Measurements from ENCODE around the gene ARFGAP1. TPM values are rescaled to one million over a fixed set of nuclear protein-coding genes. Genes with fewer than 3 reads are reported as not detected.
A peak's percentile ranks its signal among the peaks of the same experiment; 100 is the strongest.

ARFGAP1 gene
- total RNA-seq, 1 donor from 2014 or later: 94.9 TPM

DNA sequence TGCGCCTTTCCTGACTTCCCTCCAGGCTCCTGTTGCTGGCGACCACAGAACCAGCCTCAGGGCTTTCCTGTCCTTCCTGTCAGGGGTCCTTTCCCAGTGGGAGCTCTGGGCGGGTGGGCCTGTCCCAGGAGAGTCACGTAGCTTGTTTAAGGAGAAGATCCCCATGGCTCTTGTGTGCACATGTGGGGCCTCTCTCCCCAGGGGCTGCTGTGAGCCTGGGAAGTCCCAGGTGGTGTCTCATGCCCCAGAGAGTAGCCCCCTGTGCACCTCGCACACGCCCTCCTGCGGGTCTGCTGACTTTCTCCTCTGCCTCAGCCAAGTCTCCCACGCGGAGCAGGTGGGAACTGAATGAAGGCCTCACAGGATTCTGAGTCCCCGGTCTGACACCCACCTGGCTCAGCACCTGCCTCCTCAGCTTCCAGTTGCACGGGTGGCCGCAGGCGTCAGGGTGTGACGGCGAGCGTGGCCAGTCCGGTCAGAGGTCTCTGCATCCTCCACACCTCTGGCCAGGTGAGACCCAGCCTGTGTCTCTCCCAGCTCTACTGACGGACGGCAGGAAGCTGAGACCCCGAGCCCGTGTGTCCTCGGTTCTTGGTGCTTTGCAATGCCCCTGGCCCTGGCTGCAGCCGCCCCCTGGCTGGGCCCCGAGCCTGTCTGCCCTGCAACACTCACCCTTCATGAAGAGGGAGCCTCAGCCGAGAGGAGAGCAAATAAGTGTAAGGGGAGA is 12.7 kb upstream of the ARFGAP1 start:
- DNase-seq (ENCODE audit: low spot score): no peak

DNA sequence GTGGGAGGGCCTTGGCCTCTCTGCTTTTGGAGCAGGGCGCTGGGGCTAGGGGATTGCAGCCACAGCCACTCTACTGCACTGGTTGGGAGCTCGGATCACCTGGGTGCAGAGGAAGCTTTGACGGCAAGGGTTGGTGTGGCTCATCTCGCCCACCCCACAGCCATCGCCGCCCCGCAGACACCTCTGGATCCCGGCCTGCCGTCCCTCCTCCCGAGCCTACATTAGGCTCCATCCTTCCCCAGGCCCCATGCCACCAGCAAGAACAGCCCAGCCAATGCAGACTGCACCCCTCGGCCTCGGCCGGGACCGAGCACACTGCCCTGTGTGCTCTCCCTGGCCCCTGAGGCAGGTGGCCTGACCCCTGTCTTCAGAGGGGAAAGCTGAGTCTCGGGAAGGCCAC is 12.1 kb upstream of the ARFGAP1 start:
- DNase-seq (ENCODE audit: low spot score): no peak

DNA sequence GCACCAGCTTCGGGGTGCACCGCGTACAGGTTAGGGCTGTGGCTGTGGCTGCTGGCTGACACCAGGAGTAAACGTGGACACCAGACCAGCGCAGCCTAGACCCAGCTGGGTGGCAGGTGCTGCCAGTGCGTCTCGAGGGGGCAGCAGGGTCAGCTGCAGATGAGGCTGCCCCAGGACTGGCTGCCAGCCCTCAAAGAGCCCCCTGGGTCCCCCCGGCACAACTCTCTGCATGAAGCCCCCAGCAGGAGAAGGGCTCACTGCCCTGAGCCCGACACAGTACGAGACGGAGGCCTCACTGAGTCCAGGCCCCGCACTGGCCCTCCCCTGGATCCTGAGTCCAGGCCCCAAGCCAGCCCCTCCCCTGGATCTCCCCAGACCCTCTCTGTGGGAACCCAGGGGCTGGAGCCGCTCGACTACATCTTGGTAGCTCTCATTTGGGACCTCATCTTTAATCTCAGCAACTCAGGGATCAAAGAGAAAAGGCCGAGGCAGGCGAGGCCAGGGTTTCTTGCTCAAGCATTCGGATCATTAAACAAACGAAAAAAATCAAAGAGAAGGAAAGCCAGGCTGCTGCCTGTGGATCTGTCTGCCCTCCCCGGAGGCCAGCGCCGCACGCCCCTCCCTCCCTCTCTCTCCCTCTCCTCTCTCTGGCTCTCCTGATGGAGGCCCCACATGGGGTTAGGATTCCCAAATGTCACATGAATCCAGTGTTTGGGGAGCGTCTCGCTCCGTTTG is 11.4 kb upstream of the ARFGAP1 start:
- peak; percentile 95 for DNase-seq (ENCODE audit: low spot score)

DNA sequence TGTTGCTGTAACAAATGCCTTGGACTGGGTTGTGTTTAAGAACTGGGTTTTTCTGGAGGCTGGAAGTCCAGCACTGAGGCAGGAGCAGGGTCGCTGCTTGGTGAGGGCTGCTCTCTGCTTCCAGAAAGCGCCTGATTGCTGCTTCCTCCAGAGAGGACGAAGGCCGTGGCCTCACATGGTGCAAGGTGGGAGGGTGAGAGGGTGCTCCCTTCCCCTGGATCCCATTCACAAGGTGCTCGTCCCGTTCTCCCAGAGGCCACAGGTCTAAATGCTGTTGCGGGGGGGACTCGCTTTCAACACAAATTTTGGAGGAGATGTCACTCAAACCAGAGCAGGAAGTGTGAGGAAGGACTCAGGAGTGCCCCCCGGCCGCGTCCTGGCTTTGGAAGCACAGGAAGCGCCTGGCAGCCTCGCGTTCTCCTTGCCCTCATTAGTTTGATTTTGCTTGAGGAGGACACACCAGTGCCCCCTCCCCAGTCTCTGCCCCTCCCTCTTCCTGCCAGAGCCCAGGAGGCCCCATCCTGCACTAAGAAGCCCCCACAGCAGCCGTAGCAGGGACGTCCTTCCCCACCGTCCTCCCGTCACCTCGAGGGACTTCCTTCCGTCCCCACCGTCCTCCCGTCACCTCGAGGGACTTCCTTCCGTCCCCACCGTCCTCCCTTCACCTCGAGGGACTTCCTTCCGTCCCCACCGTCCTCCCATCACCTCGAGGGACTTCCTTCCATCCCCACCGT is 10.7 kb upstream of the ARFGAP1 start:
- DNase-seq (ENCODE audit: low spot score): no peak

DNA sequence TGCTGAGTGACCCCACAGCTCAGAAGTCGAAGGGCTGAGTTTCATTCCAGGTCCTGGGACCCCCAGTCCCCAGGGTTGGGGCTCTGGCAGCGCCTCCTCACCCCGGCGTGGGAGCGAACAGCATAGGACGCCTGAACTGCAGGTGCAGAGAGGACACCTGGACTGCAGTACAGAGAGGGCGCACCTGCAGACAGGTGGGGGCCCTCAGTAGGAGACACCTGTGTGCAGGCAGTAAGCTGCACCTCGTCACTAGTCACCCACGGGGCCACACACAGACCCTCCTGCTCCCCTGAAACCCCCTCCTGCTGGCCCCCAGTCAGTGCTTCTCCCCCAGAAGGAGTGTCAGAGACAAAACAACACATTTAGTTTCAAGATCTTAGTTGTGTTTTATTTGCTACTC is 9.8 kb upstream of the ARFGAP1 start:
- DNase-seq (ENCODE audit: low spot score): no peak

DNA sequence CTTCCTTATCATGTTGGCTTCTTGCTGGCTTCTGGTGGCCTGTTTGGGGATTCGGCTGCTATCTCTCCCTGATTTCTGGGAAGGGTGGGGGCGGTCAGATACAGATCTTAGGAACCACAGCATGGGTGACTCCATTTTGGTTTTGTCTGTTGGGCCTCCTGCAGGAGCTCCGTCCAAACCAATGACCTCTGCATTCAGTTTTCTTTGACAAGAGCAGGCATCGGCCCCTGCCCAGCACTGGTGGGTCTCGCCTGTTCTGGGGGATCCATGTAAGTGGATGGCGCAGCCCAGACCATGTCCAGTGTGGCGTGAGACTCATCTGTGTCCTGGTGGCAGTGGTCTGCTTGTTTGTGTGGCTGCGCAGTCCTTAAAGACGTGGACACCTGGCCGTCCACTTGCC is 8.6 kb upstream of the ARFGAP1 start:
- DNase-seq (ENCODE audit: low spot score): no peak

DNA sequence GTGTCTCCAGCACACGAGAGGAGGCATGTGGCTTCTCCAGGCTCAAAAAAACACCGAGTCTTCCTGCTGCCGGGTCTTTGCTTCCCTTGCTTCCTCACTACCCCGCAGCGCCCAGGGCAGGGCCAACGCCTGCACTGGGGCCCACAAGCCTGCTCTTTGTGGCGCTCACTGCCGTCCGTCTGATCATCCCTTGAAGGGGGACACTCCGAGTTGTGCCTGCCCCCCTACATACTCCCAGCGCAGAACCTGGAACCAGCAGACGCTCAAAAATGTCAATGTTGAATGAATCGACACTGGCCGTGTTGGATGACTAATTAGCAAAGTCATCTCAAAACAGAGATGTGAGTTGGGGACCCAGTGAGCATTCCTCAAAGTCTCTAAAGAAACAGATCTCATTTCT is 8.1 kb upstream of the ARFGAP1 start:
- peak; percentile 55 for DNase-seq (ENCODE audit: low spot score)

DNA sequence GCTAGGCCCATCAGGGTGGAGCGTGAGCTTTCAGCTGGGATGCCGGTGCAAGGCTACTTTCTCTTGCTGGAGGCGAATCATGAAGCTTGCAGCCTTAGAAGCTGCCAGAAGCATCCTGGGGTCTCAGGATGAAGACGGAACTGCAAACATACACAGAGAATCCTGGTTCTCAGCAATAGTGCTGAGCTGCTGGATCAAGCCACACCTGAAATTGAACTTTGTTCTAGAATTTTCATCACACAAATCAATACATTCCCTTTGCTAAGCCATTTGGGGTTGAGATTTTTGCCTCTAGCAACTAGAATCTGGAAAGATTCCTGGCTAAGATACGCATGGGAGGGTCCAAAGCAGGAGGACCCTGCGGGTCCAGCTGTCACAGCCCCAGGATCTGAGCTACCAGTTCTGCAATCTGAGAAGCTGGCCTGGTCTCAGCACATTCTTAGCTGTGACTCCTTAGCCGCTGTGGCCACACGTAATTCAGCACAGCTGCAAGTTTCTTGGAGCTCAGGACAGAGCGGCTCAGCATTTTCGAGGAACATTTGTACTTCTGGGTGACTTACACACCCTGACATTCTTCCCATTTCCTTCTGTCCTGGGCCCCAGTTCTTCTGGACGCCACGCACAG is 6.6 kb upstream of the ARFGAP1 start:
- DNase-seq (ENCODE audit: low spot score): no peak

DNA sequence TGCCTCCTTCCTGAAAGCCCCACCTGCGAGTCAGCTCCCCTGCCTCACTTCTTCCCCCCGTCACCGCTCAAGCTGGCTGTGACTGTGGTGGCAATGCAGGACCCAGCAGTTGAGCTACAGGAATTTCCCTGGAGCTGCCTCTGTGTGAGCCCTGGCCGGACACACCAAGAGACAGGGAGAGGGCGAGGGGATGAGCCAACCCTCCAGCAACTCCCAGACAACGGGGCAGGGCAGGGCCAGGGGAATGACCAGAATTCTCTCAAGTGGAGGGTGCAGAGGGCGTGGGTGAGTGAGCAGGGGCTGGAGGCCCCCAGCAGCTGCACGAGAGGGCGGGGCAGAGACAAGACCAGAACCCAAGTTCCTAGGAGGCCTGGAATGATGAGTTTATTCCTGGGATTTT is 4.9 kb upstream of the ARFGAP1 start:
- DNase-seq (ENCODE audit: low spot score): peak; percentile 78

DNA sequence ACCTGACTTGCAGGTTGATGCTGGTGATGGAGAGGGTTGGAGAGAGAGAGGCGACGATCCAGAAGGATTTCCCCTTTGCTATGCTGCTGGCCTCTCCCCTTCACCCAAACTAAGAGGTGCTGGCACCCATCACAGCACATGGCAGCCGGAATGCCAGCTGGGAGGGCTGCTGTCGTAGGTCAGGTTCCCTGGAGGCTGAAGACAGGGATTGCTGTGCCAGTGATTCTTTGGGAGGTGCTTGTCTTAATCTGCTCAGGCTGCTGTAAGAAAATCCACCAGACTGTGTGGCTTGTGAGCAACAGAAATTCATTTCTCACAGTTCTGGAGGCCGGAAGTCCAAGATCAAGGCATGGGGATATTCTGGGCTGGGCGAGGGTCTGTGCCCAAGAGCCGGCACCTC is 4.4 kb upstream of the ARFGAP1 start:
- no peak for DNase-seq (ENCODE audit: low spot score)

DNA sequence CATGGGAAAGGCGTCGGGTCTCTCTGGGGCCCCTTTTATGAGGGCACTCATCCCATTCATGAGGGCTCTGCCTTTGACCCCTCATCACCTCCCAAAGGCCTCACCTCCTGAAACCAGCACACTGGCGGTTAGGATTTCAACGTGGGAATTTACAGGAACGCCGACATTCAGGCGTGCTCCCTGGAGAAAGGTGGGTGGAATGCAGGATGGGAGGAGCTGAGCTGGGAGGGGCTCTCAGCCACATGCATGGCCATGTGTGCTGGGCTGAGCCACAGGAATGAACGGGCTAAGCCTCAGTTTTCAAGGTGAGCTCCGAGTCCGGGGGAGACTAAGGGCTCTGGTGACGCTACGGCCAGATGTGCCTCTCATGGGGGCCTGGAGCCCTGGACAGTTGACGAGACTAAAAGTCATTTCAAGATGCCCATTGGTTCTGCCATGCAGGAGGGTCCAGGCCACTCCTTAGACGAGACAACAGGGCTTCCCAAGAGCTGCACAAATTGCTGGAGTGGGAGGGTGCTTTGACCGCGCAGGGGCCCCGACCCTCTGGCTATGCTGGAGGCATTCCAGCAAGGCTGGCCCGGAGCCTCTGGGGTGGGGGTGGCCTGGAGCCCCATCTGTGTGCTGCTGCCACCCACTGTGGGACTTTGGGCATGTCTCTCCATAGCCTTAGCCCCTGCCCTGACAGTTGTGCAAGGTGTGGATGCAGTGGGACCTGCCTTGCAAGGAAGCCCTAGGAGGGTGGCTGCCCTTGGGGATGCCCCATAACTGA is 3.8 kb upstream of the ARFGAP1 start:
- no peak for DNase-seq (ENCODE audit: low spot score)

DNA sequence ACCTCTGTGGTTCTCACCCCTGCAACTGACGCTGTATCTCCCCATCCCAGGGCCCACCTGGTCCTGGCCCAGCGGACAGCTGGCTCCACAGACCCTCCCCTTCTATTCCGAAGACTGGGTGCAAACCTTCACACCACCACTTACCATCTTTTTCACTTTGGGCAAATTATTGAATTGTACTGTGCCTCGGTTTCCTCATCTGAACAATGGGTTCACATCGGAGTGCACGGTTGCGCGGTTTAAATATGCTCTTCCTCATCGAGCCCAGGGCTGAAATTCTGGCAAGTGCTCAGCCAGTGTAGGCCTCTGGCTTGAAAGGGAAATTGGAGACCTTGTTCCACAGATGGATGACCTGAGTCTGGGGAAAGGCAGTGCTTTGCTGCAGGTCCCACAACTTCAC is 2.9 kb upstream of the ARFGAP1 start:
- no peak for DNase-seq (ENCODE audit: low spot score)

DNA sequence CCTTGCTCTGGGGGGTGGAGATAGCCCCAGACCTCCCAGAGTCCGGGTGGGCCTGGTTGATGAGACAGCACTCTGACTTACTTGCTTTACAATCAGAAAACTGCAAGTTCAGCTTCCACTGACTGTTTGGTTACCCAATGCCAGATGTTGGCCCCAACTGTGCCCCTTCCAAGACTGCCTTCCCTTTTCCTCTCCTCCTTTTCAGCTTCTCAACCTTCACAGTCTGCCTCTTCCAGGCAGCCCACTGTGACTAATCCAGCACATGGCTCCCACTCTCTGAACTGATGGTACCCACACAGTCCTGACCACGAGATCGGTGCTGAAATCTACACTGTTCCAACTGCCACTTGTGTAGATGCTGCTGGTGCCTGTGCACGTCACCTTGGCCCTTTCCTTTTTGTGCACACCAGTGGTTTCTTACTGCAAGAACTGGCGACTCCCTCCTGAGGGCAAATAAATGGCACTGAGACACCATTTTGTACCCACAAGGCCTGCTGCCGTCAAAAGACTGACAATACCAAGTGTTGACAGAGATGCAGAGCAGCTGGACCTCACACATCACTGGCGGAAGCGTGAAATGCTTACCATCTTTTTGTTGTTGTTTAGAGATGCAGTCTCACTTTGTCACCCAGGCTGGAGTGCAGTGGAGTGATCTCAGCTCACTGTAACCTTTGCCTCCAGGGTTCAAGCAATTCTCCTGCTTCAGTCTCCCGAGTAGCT is 1.8 kb upstream of the ARFGAP1 start:
- peak; percentile 27 for DNase-seq (ENCODE audit: low spot score)

DNA sequence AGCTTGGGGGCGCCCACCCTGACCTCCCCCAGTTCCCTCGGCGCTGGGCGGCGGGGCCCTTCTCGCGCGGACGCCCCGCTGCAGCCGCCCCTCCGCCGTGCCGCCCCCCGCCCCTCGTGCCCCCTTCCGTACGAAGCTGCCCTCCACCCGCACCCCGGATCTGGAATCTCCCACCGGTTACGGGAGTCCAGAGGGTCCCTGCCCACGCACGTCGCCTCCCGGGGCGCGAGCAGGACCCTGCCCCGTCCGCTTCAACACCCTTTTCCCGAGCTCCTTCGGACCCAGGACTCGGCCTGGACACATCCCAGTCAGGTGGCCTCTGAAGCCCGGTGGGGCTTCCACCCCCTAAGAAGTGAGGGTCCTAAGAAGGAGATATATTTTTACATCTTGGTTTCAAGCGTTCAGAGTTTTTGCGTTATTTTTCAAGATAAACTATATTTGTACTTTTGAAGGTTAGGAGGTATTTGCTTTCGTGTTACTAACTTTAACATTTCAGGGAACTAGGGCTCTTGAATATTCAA is 506 bp downstream of the ARFGAP1 start:
- no peak for DNase-seq (ENCODE audit: low spot score)

DNA sequence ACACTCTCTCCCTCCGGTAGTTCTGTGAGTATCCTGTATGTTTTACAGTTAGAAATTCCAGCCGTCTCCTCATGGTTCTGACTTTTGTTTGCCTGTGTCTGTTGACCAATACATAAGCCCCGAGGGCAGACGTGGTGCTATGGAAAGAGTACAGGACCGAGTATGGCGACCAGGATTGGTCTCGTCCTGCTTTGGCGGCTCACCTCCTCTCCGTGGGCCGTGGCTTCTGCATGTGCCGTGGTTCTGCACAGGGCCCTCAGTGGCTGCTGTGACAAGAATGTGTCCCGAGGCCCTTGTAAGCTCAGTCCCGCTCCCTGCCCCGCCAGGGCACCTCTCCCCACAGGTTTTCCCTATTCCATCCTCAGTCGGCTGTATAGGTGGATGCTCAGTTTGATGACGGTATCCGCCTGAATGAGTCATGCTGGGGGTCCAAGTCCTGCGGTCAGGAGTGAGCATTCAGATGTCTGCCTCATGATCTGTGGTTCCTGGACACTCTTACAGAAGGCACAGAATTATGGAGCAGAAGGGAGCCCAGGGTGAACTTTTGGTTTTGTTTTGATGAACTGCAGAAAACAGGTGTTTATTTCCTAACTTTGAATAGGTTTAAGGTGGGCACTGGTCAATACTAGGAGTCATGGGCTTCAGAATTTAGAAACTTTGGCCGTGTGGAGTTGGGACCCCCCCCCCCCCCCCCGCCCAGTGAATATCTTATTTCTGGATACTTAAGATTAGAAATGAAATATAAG is 1.2 kb downstream of the ARFGAP1 start:
- DNase-seq (ENCODE audit: low spot score): no peak

DNA sequence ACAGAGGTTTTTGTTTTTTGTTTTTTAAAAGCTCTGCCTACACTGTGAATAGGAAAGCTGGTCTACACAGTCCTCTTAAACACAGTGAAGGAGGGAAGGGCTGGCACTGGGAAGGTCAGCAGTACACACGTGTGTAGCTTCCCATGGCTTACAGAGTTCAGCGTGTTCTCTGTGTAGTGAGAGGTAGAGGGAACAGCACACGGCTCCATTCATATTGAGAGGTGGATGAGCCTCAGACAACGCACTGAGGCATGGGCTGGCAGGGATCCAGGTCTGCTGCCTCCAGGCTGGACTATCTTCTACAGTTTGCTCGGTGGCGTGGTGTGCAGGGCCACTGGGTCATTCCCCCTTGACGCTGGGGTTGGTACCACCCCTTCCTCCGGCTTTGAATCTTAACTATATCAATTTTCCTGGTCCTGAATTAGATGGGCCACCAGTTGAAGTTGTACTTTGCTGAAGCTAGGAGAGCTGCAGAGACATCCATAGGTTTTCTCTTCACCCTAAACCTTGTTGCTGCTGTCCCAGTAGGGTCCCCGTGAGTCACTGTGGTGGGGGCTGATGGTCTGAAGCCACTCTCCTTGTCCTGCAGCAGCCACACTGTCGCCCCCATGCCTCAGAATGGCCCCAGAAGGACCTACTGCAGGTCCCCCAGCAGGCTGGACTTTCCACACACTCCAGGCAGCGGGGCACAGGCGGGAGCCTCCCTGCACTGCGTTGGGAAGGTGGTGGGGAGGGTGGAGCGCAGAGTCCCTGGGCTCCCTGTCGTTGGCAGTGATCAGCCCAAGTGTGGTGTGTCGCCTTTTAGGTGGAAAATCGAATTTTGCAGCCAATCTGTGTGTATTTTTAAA is 2.0 kb downstream of the ARFGAP1 start:
- DNase-seq (ENCODE audit: low spot score): no peak

DNA sequence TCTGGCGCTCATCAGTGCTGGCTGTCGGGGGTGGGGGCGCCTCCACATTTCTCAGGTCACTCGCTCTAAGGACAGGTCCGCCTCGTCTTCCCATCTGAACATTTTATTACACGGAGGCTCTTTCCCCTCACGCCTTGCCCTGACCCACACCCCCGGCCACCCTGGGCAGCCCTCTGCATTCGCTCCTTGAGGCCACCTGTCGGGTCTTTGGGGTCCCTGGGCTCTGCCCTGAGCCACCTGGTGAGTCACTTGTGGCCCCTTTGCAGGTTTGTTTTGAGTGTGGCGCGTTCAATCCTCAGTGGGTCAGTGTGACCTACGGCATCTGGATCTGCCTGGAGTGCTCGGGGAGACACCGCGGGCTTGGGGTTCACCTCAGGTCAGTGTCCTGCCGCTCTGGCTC is 3.2 kb downstream of the ARFGAP1 start:
- no peak for DNase-seq (ENCODE audit: low spot score)

DNA sequence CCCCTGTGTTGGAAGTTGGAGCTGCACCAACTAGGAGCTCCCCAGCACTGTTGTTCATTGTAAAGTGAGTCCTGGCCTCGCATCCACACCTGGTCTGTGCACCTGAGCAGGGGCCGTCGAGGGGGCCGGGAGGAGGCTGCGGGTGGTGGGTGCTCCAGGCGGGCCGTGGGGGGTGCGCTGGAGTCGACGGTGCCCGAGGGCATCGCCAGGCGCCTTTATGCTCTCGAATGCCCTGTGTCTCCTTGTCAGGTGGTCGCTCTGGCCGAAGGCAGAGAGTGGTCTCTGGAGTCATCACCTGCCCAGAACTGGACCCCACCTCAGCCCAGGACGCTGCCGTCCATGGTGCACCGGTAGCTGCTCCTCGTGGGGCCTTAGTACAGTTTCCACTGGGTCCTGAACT is 4.3 kb downstream of the ARFGAP1 start:
- no peak for DNase-seq (ENCODE audit: low spot score)

Measured in umbilical cord (tissue), 2 donors.